LNCaP clone FGC (cell line): ENCODE data around the gene CTDSP2.

Source experiments
- DNase-seq: peaks from one replicate; pipeline ENCODE4 v3.0.0-alpha.2; 2011; ENCODE audit warnings: low read depth
- H3K4me3 ChIP-seq: 2 replicates; pipeline ENCODE4 v1.5.1; 2011; ENCODE audit warnings: mild to moderate bottlenecking, low read depth, low read length, control low read depth
- TF ChIP-seq, protein P1 (sequence below): IDR thresholded peaks from 2 replicates; pipeline ENCODE4 v1.5.1; 2012; ENCODE audit warnings: mild to moderate bottlenecking; ENCODE audit not compliant: control insufficient read depth, insufficient read depth; ENCODE audit errors: extremely low read depth

Gene CTDSP2

DNA sequence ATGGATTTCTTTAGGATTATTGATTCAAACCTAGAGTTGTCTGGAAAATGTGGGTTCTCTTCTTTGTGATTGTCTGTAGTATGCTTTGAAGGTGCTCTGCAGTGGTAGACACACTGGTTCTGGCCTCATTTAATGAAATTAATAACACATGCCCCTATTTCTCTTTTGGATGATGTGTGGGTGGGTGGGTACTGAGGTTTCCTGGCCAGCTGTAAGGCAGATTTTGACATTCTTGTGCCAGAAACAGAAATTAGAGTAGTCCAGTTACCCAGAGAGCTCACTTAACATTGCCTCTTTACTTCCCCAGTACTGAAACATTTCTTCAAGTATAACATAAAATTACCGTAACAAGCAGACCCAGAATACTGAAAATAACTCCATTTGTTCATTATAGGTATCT is 49.5 kb downstream of the CTDSP2 start:
- DNase-seq: no peak
- TF ChIP-seq, protein P1, sequence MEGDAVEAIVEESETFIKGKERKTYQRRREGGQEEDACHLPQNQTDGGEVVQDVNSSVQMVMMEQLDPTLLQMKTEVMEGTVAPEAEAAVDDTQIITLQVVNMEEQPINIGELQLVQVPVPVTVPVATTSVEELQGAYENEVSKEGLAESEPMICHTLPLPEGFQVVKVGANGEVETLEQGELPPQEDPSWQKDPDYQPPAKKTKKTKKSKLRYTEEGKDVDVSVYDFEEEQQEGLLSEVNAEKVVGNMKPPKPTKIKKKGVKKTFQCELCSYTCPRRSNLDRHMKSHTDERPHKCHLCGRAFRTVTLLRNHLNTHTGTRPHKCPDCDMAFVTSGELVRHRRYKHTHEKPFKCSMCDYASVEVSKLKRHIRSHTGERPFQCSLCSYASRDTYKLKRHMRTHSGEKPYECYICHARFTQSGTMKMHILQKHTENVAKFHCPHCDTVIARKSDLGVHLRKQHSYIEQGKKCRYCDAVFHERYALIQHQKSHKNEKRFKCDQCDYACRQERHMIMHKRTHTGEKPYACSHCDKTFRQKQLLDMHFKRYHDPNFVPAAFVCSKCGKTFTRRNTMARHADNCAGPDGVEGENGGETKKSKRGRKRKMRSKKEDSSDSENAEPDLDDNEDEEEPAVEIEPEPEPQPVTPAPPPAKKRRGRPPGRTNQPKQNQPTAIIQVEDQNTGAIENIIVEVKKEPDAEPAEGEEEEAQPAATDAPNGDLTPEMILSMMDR: no peak
- H3K4me3 ChIP-seq: no peak overlapping the region

GRCh38 chr12:57795354-57795753 is 51.2 kb downstream of the CTDSP2 start:
- TF ChIP-seq, protein P1: no peak
- no peak for DNase-seq
- no peak overlapping the region for H3K4me3 ChIP-seq

DNA sequence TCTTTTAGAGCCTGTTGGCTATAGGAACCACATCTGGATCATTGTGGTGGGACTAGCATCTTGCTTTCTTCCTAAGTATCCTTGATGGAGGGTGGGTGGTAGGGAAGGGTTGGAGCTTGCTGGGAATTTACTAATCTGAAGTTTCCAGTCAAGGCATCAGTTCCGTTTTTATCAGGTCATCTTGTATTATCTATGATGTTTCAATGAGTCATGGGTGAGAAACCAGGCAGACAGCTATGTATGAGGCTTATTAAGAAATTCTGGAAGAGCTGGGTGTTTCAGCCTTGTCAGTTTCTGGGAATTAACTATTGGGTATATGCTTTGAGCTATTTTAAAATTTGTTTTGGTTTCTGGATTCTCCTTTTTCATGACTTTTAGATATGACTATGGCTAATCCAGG is 52.6 kb downstream of the CTDSP2 start:
- DNase-seq: no peak

GRCh38 chr12:57783861-57784260 is 62.7 kb downstream of the CTDSP2 start:
- peak overlapping the region; percentile 83 for H3K4me3 ChIP-seq
- DNase-seq: no peak
- TF ChIP-seq, protein P1: no peak

More for the DNA sequence above, 52.6 kb downstream of the CTDSP2 start:
- TF ChIP-seq, protein P1: no peak
- H3K4me3 ChIP-seq: no peak overlapping the region

DNA sequence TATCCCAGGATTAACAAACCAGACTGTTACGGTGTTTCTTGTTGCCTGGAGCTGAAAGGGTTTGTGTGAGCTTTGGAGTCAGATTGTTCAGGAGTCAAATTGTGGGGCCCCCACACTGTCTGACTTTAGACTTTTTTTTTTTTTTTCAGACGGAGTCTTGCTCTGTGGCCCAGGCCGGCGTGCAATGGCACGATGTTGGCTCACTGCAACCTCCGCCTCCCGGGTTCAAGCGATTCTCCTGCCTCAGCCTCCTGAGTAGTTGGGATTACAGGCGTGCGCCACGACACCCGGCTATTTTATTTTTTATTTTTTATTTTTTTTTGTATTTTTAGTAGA is 63.1 kb downstream of the CTDSP2 start:
- TF ChIP-seq, protein P1: no peak
- no peak for DNase-seq
- peak overlapping the region; percentile 83 for H3K4me3 ChIP-seq

DNA sequence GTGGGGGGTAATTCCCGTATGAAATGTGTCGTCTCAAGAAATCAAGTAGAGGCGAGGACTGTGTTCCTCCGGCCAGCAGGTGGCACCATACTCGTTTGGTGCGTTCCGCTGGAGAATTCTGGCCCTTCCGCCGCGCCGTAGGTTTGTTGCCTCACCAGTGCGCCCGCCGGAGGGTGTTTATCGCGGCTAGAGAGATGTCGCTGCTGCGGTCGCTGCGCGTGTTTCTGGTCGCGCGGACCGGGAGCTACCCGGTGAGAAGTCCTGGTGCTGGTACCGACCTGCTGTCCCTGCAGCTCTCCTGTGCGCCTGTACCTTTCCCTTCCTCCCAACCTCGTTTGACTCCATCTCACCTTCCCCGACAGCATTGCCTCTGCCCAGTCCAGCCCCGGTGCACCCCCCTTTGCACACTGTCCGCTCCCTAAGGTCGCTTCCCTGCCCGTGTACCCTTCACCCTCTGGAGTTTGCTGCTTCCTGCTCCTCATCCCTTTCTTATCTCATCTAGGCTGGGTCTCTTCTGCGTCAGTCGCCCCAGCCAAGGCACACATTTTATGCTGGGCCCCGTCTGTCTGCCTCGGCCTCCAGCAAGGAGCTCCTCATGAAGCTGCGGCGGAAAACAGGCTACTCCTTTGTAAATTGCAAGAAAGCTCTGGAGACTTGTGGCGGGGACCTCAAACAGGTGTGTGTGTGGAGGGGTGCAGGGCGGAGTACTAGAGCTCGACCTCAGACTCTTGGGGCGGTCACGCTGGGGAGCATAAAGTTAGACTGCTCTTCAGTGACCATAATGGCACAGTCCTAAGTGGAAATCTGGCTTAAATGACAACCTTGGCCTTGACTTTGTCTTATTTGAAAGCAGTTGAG is 63.7 kb downstream of the CTDSP2 start, which contains the start of gene TSFM:
Gene TSFM, plus strand, starts transcription at position 180 of the 858 bp plus-strand sequence. Its CDS starts 15 bp downstream, at position 195.
- peak; percentile 84 for DNase-seq
- peak within 1 kb of the TSS; percentile 83 for H3K4me3 ChIP-seq
- TF ChIP-seq, protein P1: peak; percentile 99

GRCh38 chr12:57782243-57782607 is 64.3 kb downstream of the CTDSP2 start:
- peak overlapping the region; percentile 83 for H3K4me3 ChIP-seq
- DNase-seq: no peak
- TF ChIP-seq, protein P1: no peak
